Keratinocyte (primary cell): Measurements from ENCODE around the gene SELE. TPM values are rescaled to one million over a fixed set of nuclear protein-coding genes. Genes with fewer than 3 reads are reported as not detected.

Experiments used
- DNase-seq: peaks from one replicate; pipeline ENCODE4 v3.0.0-alpha.2; 2011; ENCODE audit warnings: low read depth, missing footprints, low spot score
- FAIRE-seq: peaks from 2 replicates; lab custom pipeline; 2011; peaks lifted over from hg19 to GRCh38; lab: Jason Lieb, UNC
- H2AFZ ChIP-seq: 2 replicates; pipeline ENCODE4 v1.6.0; 2012; ENCODE audit warnings: low read length, control low read depth, inconsistent platforms; ENCODE audit not compliant: control insufficient read depth
- H3K27ac ChIP-seq: 2 replicates; pipeline ENCODE4 v1.5.1; 2011; ENCODE audit warnings: low read length; ENCODE audit not compliant: control insufficient read depth, insufficient read depth
- H3K27me3 ChIP-seq: 3 replicates; pipeline ENCODE4 v1.6.0; 2011; ENCODE audit warnings: low read length; ENCODE audit not compliant: control insufficient read depth, insufficient read depth; ENCODE audit errors: extremely low read depth
- H3K36me3 ChIP-seq, 2 experiments: 2 replicates in 1 of 2; 3 replicates in 1 of 2; pipeline ENCODE4 v1.5.1; 2011; ENCODE audit warnings: low read length in 2 of 2, mild to moderate bottlenecking in 1 of 2; ENCODE audit not compliant: control insufficient read depth in 2 of 2, insufficient read depth in 2 of 2; ENCODE audit errors: extremely low read depth in 1 of 2
- H3K4me1 ChIP-seq: 3 replicates; pipeline ENCODE4 v1.5.1; 2011; ENCODE audit warnings: low read length; ENCODE audit not compliant: control insufficient read depth, insufficient read depth; ENCODE audit errors: extremely low read depth
- H3K4me2 ChIP-seq: 3 replicates; pipeline ENCODE4 v1.6.0; 2011; ENCODE audit warnings: low read depth, low read length; ENCODE audit not compliant: control insufficient read depth, insufficient read depth; ENCODE audit errors: extremely low read depth
- H3K4me3 ChIP-seq, 3 experiments: fragments of 200-600 bp in 1 of 3; sonication (generic) in 1 of 3; 2 replicates in 2 of 3; 3 replicates in 1 of 3; pipeline ENCODE4 v1.5.1; 2011 to 2016; ENCODE audit warnings: low read length in 3 of 3, mild to moderate bottlenecking in 3 of 3, control low read depth in 2 of 3, inconsistent platforms in 1 of 3, low read depth in 1 of 3, mixed read lengths in 1 of 3, mixed run types in 1 of 3, moderate library complexity in 1 of 3; ENCODE audit not compliant: control insufficient read depth in 2 of 3, insufficient read depth in 2 of 3; ENCODE audit errors: extremely low read depth in 1 of 3
- H3K79me2 ChIP-seq: 2 replicates; pipeline ENCODE4 v1.6.0; 2012; ENCODE audit warnings: low read length; ENCODE audit not compliant: control insufficient read depth, insufficient read depth
- H3K9ac ChIP-seq: 3 replicates; pipeline ENCODE4 v1.6.0; 2011; ENCODE audit warnings: low read length; ENCODE audit not compliant: control insufficient read depth, insufficient read depth; ENCODE audit errors: extremely low read depth
- H3K9me1 ChIP-seq: 3 replicates; pipeline ENCODE4 v1.6.0; 2011; ENCODE audit warnings: low read length; ENCODE audit not compliant: control insufficient read depth, insufficient read depth; ENCODE audit errors: extremely low read depth
- H3K9me3 ChIP-seq: 2 replicates; pipeline ENCODE4 v1.5.1; 2012; ENCODE audit warnings: low read depth, low read length; ENCODE audit not compliant: control insufficient read depth
- H4K20me1 ChIP-seq: 3 replicates; pipeline ENCODE4 v1.6.0; 2011; ENCODE audit warnings: low read length; ENCODE audit not compliant: control insufficient read depth, insufficient read depth; ENCODE audit errors: extremely low read depth
- CTCF ChIP-seq, 3 experiments: IDR thresholded peaks in 1 of 3; conservative IDR thresholded peaks in 1 of 3; optimal IDR thresholded peaks in 1 of 3; 2 replicates in 2 of 3; 3 replicates in 1 of 3; pipeline versions ENCODE3 to v1.5.1; 2011; ENCODE audit warnings: low read length in 3 of 3, mild to moderate bottlenecking in 3 of 3, moderate library complexity in 2 of 3, control low read depth in 1 of 3, inconsistent platforms in 1 of 3; ENCODE audit not compliant: insufficient read depth in 2 of 3; ENCODE audit errors: extremely low read depth in 1 of 3
- EZH2 ChIP-seq: IDR thresholded peaks from one replicate; pipeline ENCODE4 v1.6.1; 2012; ENCODE audit warnings: inconsistent platforms, mild to moderate bottlenecking, low read length, moderate library complexity
- dilution Hi-C: fragments of 300-500 bp; cut with MboI; formaldehyde crosslinking; loops from one replicate; pipeline ENCODE4 v1.7.0; 2020; ENCODE audit warnings: low sequenced_read_pairs; ENCODE audit not compliant: extremely low pct_ligation_motif_present
- polyA plus RNA-seq, 5 experiments: library from polyadenylated mRNA; depleted of rRNA in 3 of 5; stranded (reverse) in 3 of 5; stranded (forward) in 1 of 5; unstranded in 1 of 5; fragments of >200 nt; gene quantifications; 1 replicate in 1 of 5; 2 replicates in 3 of 5; 3 replicates in 1 of 5; pipeline versions ENCODE4 v1.2.1 to v1.2.3, GENCODE V29; 2011 to 2012; ENCODE audit warnings: missing spikeins in 2 of 5, low read depth in 1 of 5, low replicate concordance in 1 of 5

The SELE gene
- polyA plus RNA-seq, 1 donor (not counting 4 experiments of a cell fraction or from before 2014, with no cell fraction given) = not detected

- Histone ChIP-seq H3K9ac (no peak overlapping the region), H3K27me3 (no peaks in the 10 kb centered on the region), H2AFZ (no peak overlapping the region), H3K4me2 (no peak overlapping the region), H3K4me3 (no peak overlapping the region), H3K9me3 (no peaks in the 10 kb centered on the region), H3K9me1 (no peaks in the 10 kb centered on the region), H3K36me3 (no peaks in the 10 kb centered on the region), H3K27ac (no peak overlapping the region), H4K20me1 (no peaks in the 10 kb centered on the region), H3K79me2 (no peaks in the 10 kb centered on the region), H3K4me1 (peaks cover 18% of the 10 kb centered on the region)
- TF ChIP-seq EZH2 (no peak), CTCF (optimal IDR thresholded peaks at IDR 0.05 in 1 of 3, IDR thresholded peaks at IDR 0.05 in 1 of 3, conservative IDR thresholded peaks at IDR 0.05 in 1 of 3; ENCODE audit: extremely low read depth in 1 of 3, insufficient read depth in 2 of 3, low read length in 3 of 3) (no peak)
- FAIRE-seq (no peak), DNase-seq (no peak)
- dilution Hi-C loops = no loop called here
Observed at GRCh38 chr1:169779970-169780369, 46.1 kb upstream of the SELE start.

GRCh38 chr1:169779150-169779549, 45.3 kb upstream of the SELE start:
- dilution Hi-C loops = no loop called here
- H3K9ac ChIP-seq = no peak overlapping the region
- H3K4me3 ChIP-seq = no peak overlapping the region
- H2AFZ ChIP-seq = no peak overlapping the region
- no peaks in the 10 kb centered on the region for H3K9me1 ChIP-seq
- no peaks in the 10 kb centered on the region for H3K79me2 ChIP-seq
- no peak overlapping the region for H3K4me2 ChIP-seq
- peaks cover 18% of the 10 kb centered on the region for H3K4me1 ChIP-seq
- no peak overlapping the region for H3K27ac ChIP-seq
- H3K9me3 ChIP-seq = no peaks in the 10 kb centered on the region
- H4K20me1 ChIP-seq = no peaks in the 10 kb centered on the region
- H3K27me3 ChIP-seq = no peaks in the 10 kb centered on the region
- FAIRE-seq = no peak
- DNase-seq = no peak
- H3K36me3 ChIP-seq = no peaks in the 10 kb centered on the region
- TF ChIP-seq EZH2 = no peak
- TF ChIP-seq CTCF (optimal IDR thresholded peaks at IDR 0.05 in 1 of 3, IDR thresholded peaks at IDR 0.05 in 1 of 3, conservative IDR thresholded peaks at IDR 0.05 in 1 of 3; ENCODE audit: extremely low read depth in 1 of 3, insufficient read depth in 2 of 3, low read length in 3 of 3) = no peak
